Mucosa of rectum (tissue), 2 donors: Measurements from ENCODE around the gene TMEM200A.

Experiments used
- H3K27ac ChIP-seq, 2 donors: one replicate each; pipeline ENCODE4 v1.7.0; 2013; ENCODE audit warnings: inconsistent platforms in 2 of 2, low read depth in 2 of 2, low read length in 2 of 2
- H3K27me3 ChIP-seq, 2 donors: one replicate each; pipeline ENCODE4 v1.7.0; 2013; ENCODE audit warnings: low read length in 2 of 2; ENCODE audit not compliant: control insufficient read depth in 2 of 2, insufficient read depth in 2 of 2
- H3K36me3 ChIP-seq, 2 donors: one replicate each; pipeline ENCODE4 v1.7.0; 2013; ENCODE audit warnings: low read length in 2 of 2; ENCODE audit not compliant: control insufficient read depth in 2 of 2, insufficient read depth in 2 of 2
- H3K4me1 ChIP-seq, 2 donors: one replicate each; pipeline ENCODE4 v1.7.0; 2013; ENCODE audit warnings: low read length in 2 of 2, mild to moderate bottlenecking in 1 of 2; ENCODE audit not compliant: control insufficient read depth in 2 of 2, insufficient read depth in 2 of 2
- H3K4me3 ChIP-seq, 2 donors: one replicate each; pipeline ENCODE4 v1.7.0; 2013; ENCODE audit warnings: low read length in 2 of 2
- H3K9ac ChIP-seq, 2 donors: one replicate each; pipeline ENCODE4 v1.7.0; 2013; ENCODE audit warnings: low read length in 2 of 2, low read depth in 1 of 2, mild to moderate bottlenecking in 1 of 2
- H3K9me3 ChIP-seq, 2 donors: one replicate each; pipeline ENCODE4 v1.7.0; 2013; ENCODE audit warnings: low read length in 2 of 2; ENCODE audit not compliant: control insufficient read depth in 2 of 2
- donor health status: healthy.
- donor health status: Normal muscosa, but diverticular disease.

TMEM200A gene

GRCh38 chr6:130420911-130421310 lies 55.1 kb downstream of the TMEM200A start:
- no peaks in the 10 kb centered on the region for H3K4me1 ChIP-seq
- H3K9me3 ChIP-seq: no peaks in the 10 kb centered on the region
- H3K9ac ChIP-seq: no peak overlapping the region
- no peaks in the 10 kb centered on the region for H3K27me3 ChIP-seq
- no peak overlapping the region for H3K4me3 ChIP-seq
- no peaks in the 10 kb centered on the region for H3K36me3 ChIP-seq
- H3K27ac ChIP-seq: no peak overlapping the region

GRCh38 chr6:130421585-130421984 lies 55.8 kb downstream of the TMEM200A start:
- Histone ChIP-seq H3K36me3 (no peaks in the 10 kb centered on the region), H3K9me3 (no peaks in the 10 kb centered on the region), H3K9ac (no peak overlapping the region), H3K4me1 (no peaks in the 10 kb centered on the region), H3K27me3 (no peaks in the 10 kb centered on the region), H3K27ac (no peak overlapping the region), H3K4me3 (no peak overlapping the region)

GRCh38 chr6:130423044-130423443 lies 57.2 kb downstream of the TMEM200A start:
- Histone ChIP-seq H3K4me3 (no peak overlapping the region), H3K4me1 (no peaks in the 10 kb centered on the region), H3K36me3 (no peaks in the 10 kb centered on the region), H3K9me3 (no peaks in the 10 kb centered on the region), H3K9ac (no peak overlapping the region), H3K27ac (no peak overlapping the region), H3K27me3 (no peaks in the 10 kb centered on the region)

GRCh38 chr6:130424710-130425109 lies 58.9 kb downstream of the TMEM200A start:
- Histone ChIP-seq H3K9ac (no peak overlapping the region), H3K4me3 (no peak overlapping the region), H3K9me3 (no peaks in the 10 kb centered on the region), H3K4me1 (no peaks in the 10 kb centered on the region), H3K27ac (no peak overlapping the region), H3K36me3 (no peaks in the 10 kb centered on the region), H3K27me3 (no peaks in the 10 kb centered on the region)

GRCh38 chr6:130425537-130425936 lies 59.7 kb downstream of the TMEM200A start:
- Histone ChIP-seq H3K4me3 (no peak overlapping the region), H3K27ac (no peak overlapping the region), H3K9me3 (no peaks in the 10 kb centered on the region), H3K36me3 (no peaks in the 10 kb centered on the region), H3K27me3 (no peaks in the 10 kb centered on the region), H3K4me1 (no peaks in the 10 kb centered on the region), H3K9ac (no peak overlapping the region)

GRCh38 chr6:130426066-130426721 lies 60.4 kb downstream of the TMEM200A start:
- no peaks in the 10 kb centered on the region for H3K27me3 ChIP-seq
- no peak overlapping the region for H3K27ac ChIP-seq
- no peaks in the 10 kb centered on the region for H3K36me3 ChIP-seq
- H3K9me3 ChIP-seq: no peaks in the 10 kb centered on the region
- H3K9ac ChIP-seq: no peak overlapping the region
- H3K4me1 ChIP-seq: no peaks in the 10 kb centered on the region
- no peak overlapping the region for H3K4me3 ChIP-seq

- Histone ChIP-seq H3K36me3 (no peaks in the 10 kb centered on the region), H3K27me3 (no peaks in the 10 kb centered on the region), H3K9ac (no peak overlapping the region), H3K9me3 (no peaks in the 10 kb centered on the region), H3K4me1 (no peaks in the 10 kb centered on the region), H3K4me3 (no peak overlapping the region), H3K27ac (no peak overlapping the region)
Observed at GRCh38 chr6:130431346-130431852, 65.6 kb downstream of the TMEM200A start.

- no peaks in the 10 kb centered on the region for H3K9me3 ChIP-seq
- no peak overlapping the region for H3K9ac ChIP-seq
- no peaks in the 10 kb centered on the region for H3K4me1 ChIP-seq
- H3K27me3 ChIP-seq: no peaks in the 10 kb centered on the region
- no peaks in the 10 kb centered on the region for H3K36me3 ChIP-seq
- H3K4me3 ChIP-seq: no peak overlapping the region
- H3K27ac ChIP-seq: no peak overlapping the region
Observed at GRCh38 chr6:130432838-130433237, 67.0 kb downstream of the TMEM200A start.

GRCh38 chr6:130434174-130434873 lies 68.5 kb downstream of the TMEM200A start:
- H3K4me1 ChIP-seq: no peaks in the 10 kb centered on the region
- no peak overlapping the region for H3K9ac ChIP-seq

GRCh38 chr6:130435181-130435580 lies 69.4 kb downstream of the TMEM200A start:
- no peak overlapping the region for H3K4me3 ChIP-seq
- no peaks in the 10 kb centered on the region for H3K9me3 ChIP-seq
- H3K9ac ChIP-seq: no peak overlapping the region
- no peaks in the 10 kb centered on the region for H3K4me1 ChIP-seq
- H3K27me3 ChIP-seq: no peaks in the 10 kb centered on the region
- H3K36me3 ChIP-seq: no peaks in the 10 kb centered on the region
- H3K27ac ChIP-seq: no peak overlapping the region

More at GRCh38 chr6:130434174-130434873, 68.5 kb downstream of the TMEM200A start:
- H3K9me3 ChIP-seq: no peaks in the 10 kb centered on the region
- H3K36me3 ChIP-seq: no peaks in the 10 kb centered on the region
- no peak overlapping the region for H3K27ac ChIP-seq
- no peak overlapping the region for H3K4me3 ChIP-seq
- H3K27me3 ChIP-seq: no peaks in the 10 kb centered on the region
